ENCODE measurements around the gene TBC1D22A.

DNA sequence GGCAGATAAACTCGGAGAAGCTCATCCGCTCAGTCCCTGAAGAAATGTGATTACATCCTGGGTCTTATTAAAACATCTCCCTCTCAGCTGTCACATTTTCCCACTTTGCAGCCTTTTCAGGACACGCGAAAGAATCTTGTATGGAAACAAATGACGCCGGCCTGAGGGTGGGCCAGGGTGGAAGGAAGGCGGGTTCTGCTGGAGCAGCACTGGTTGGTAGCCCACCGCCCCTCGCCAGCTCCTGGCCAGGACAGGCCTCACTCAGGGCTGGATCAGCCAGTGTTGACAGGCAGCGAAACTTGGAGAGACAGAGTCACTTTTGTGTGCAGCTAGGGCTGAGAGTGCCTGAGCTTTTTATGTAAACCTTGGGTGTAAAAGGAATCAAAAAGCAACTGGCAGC, 371.8 kb downstream of the TBC1D22A start:
- TF ChIP-seq, protein P1, sequence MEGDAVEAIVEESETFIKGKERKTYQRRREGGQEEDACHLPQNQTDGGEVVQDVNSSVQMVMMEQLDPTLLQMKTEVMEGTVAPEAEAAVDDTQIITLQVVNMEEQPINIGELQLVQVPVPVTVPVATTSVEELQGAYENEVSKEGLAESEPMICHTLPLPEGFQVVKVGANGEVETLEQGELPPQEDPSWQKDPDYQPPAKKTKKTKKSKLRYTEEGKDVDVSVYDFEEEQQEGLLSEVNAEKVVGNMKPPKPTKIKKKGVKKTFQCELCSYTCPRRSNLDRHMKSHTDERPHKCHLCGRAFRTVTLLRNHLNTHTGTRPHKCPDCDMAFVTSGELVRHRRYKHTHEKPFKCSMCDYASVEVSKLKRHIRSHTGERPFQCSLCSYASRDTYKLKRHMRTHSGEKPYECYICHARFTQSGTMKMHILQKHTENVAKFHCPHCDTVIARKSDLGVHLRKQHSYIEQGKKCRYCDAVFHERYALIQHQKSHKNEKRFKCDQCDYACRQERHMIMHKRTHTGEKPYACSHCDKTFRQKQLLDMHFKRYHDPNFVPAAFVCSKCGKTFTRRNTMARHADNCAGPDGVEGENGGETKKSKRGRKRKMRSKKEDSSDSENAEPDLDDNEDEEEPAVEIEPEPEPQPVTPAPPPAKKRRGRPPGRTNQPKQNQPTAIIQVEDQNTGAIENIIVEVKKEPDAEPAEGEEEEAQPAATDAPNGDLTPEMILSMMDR (conservative IDR thresholded peaks at IDR 0.05; ENCODE audit: low read length) = no peak
- no peak for TF ChIP-seq EZH2phosphoT487 (IDR thresholded peaks at IDR 0.05; ENCODE audit: borderline replicate concordance, low read depth, low read length)

Data from OCI-LY7 (cell line).